HepG2 (cell line): Measurements from ENCODE around the gene PLEKHH1. TPM values are rescaled to one million over a fixed set of nuclear protein-coding genes. Genes with fewer than 3 reads are reported as not detected.

ENCODE experiments used
- ATAC-seq: fragments of 200-7000 bp; cut with Tn5 transposase; 3 replicates; pipeline ENCODE4 v1.9.1; 2020; ENCODE audit warnings: mild to moderate bottlenecking, moderate library complexity
- BruUV-seq: library from RNA; stranded (reverse); fragments of 400-500 nt; replicated peaks from 2 replicates; lab custom pipeline; 2021; lab: Mats Ljungman, UMichigan
- CTCF ChIA-PET: fragments of 300-600 bp; formaldehyde crosslinking; extraction: SDS; loops from one replicate; lab custom pipeline; 2021; ENCODE audit warnings: low total read pairs, inconsistent platforms, low intra/inter-chr PET ratio; lab: Yijun Ruan, JAX
- POLR2A ChIA-PET: fragments of 350-600 bp; sonication (Branson Sonifier 250); formaldehyde crosslinking; loops from one replicate; lab custom pipeline; 2020; ENCODE audit warnings: antibody characterized with exemption, inconsistent platforms; lab: Yijun Ruan, JAX
- DNase-seq: peaks from one replicate; pipeline ENCODE4 v3.0.0-alpha.2; 2015; ENCODE audit warnings: low spot score
- FAIRE-seq: peaks from 3 replicates; lab custom pipeline; 2011; peaks lifted over from hg19 to GRCh38; lab: Jason Lieb, UNC
- H2AFZ ChIP-seq: one replicate; pipeline ENCODE4 v1.6.1; 2011; ENCODE audit warnings: low read length, inconsistent platforms
- H3K27ac ChIP-seq: fragments of 300-600 bp; 3 replicates; pipeline ENCODE4 v1.8.0; 2011; ENCODE audit warnings: mixed run types, mild to moderate bottlenecking, mixed read lengths, low read length, inconsistent platforms; ENCODE audit not compliant: insufficient read depth; ENCODE audit errors: extremely low read length
- H3K27me3 ChIP-seq, 2 experiments: fragments of 200-600 bp in 1 of 2; 2 replicates in 1 of 2; 3 replicates in 1 of 2; pipeline versions ENCODE4 v1.6.0 to v1.8.0; 2011; ENCODE audit warnings: low read length in 2 of 2, mild to moderate bottlenecking in 2 of 2, moderate library complexity in 2 of 2, inconsistent platforms in 1 of 2; ENCODE audit not compliant: insufficient read depth in 2 of 2, control insufficient read depth in 1 of 2
- H3K36me3 ChIP-seq, 2 experiments: fragments of 200-600 bp in 1 of 2; replicated peaks in 1 of 2; 2 replicates in 1 of 2; 3 replicates in 1 of 2; pipeline versions ENCODE4 v1.5.1 to v1.8.0; 2011; ENCODE audit warnings: low read length in 2 of 2, inconsistent platforms in 1 of 2; ENCODE audit not compliant: insufficient read depth in 2 of 2, control insufficient read depth in 1 of 2
- H3K4me1 ChIP-seq: 2 replicates; pipeline ENCODE4 v1.5.1; 2012; ENCODE audit warnings: low read length, inconsistent platforms; ENCODE audit not compliant: insufficient read depth
- H3K4me2 ChIP-seq: 2 replicates; pipeline ENCODE4 v1.6.0; 2011; ENCODE audit warnings: low read depth, low read length, inconsistent platforms
- H3K4me3 ChIP-seq, 3 experiments: fragments of 200-600 bp in 1 of 3; sonication (generic), shearing (Covaris generic) in 1 of 3; replicated peaks in 1 of 3; 2 replicates each; pipeline ENCODE4 v1.5.1; 2011 to 2016; ENCODE audit warnings: low read length in 3 of 3, inconsistent platforms in 2 of 3, low read depth in 2 of 3, mild to moderate bottlenecking in 2 of 3, control low read depth in 1 of 3, mixed read lengths in 1 of 3; ENCODE audit not compliant: insufficient read depth in 1 of 3
- H3K79me2 ChIP-seq: one replicate; pipeline ENCODE4 v1.6.1; 2011; ENCODE audit warnings: low read length, inconsistent platforms; ENCODE audit not compliant: insufficient read depth
- H3K9ac ChIP-seq: 2 replicates; pipeline ENCODE4 v1.6.0; 2011; ENCODE audit warnings: mild to moderate bottlenecking, low read depth, low read length, inconsistent platforms; ENCODE audit not compliant: insufficient read depth
- H3K9me3 ChIP-seq: 2 replicates; pipeline ENCODE4 v1.5.1; 2012; ENCODE audit warnings: mild to moderate bottlenecking, low read length
- H4K20me1 ChIP-seq: 2 replicates; pipeline ENCODE4 v1.6.0; 2011; ENCODE audit warnings: inconsistent platforms, mild to moderate bottlenecking, low read length, moderate library complexity; ENCODE audit not compliant: insufficient read depth
- CEBPB ChIP-seq: IDR thresholded peaks from 2 replicates; pipeline ENCODE4 v1.6.1; 2011; ENCODE audit warnings: low read depth, low read length, improper control_type of control experiment, borderline replicate concordance
- CSRNP1 ChIP-seq: sonication (generic); formaldehyde crosslinking; IDR thresholded peaks from 2 replicates; pipeline ENCODE4 v1.8.1; 2023; ENCODE audit warnings: mild to moderate bottlenecking, missing genetic modification reagents
- EED ChIP-seq: sonication (generic); formaldehyde crosslinking; IDR thresholded peaks from 2 replicates; pipeline ENCODE4 v1.5.0; 2020; ENCODE audit warnings: mild to moderate bottlenecking, missing genetic modification reagents
- MAF1 ChIP-seq: sonication (generic); formaldehyde crosslinking; IDR thresholded peaks from 2 replicates; pipeline ENCODE4 v1.5.0; 2020; ENCODE audit warnings: missing genetic modification reagents, borderline replicate concordance
- NPAS2 ChIP-seq: sonication (generic); formaldehyde crosslinking; IDR thresholded peaks from 2 replicates; pipeline ENCODE4 v1.8.0; 2022; ENCODE audit warnings: mild to moderate bottlenecking, missing genetic modification reagents, borderline replicate concordance
- TCF7 ChIP-seq: sonication (generic); IDR thresholded peaks from 2 replicates; pipeline ENCODE4 v1.6.1; 2016; ENCODE audit warnings: antibody characterized with exemption, low read depth
- TEAD2 ChIP-seq: sonication (generic); formaldehyde crosslinking; IDR thresholded peaks from 2 replicates; pipeline ENCODE4 v1.9.0; 2021; ENCODE audit warnings: missing genetic modification reagents
- UBTF ChIP-seq: sonication (generic); formaldehyde crosslinking; IDR thresholded peaks from 2 replicates; pipeline ENCODE4 v1.4.0; 2020; ENCODE audit warnings: mild to moderate bottlenecking, missing genetic modification reagents
- ZBTB25 ChIP-seq: IDR thresholded peaks from 2 replicates; pipeline ENCODE4 v1.6.1; 2018; ENCODE audit warnings: missing genetic modification reagents
- ZNF460 ChIP-seq: sonication (generic); formaldehyde crosslinking; IDR thresholded peaks from 2 replicates; pipeline ENCODE4 v1.5.1; 2020; ENCODE audit warnings: missing genetic modification reagents, mild to moderate bottlenecking, borderline replicate concordance
- ZNF570 ChIP-seq: sonication (generic); formaldehyde crosslinking; IDR thresholded peaks from 2 replicates; pipeline ENCODE4 v1.4.0; 2020; ENCODE audit warnings: mild to moderate bottlenecking, missing genetic modification reagents, borderline replicate concordance
- ZNF704 ChIP-seq: sonication (generic); formaldehyde crosslinking; IDR thresholded peaks from 2 replicates; pipeline ENCODE4 v1.8.1; 2023; ENCODE audit warnings: mild to moderate bottlenecking, inconsistent platforms, moderate library complexity, missing genetic modification reagents, borderline replicate concordance
- ZNF776 ChIP-seq: sonication (generic); formaldehyde crosslinking; IDR thresholded peaks from 2 replicates; pipeline ENCODE4 v1.4.0; 2020; ENCODE audit warnings: mild to moderate bottlenecking, missing genetic modification reagents
- WGBS: methylation state at CpG from one replicate; pipeline ENCODE4 v1.1.6; 2017; ENCODE audit warnings: low lambda C conversion rate; 5-methylcytosine and 5-hydroxymethylcytosine counted together
- in situ Hi-C: cut with HindIII; loops from 2 replicates; pipeline ENCODE4 v1.10.0; 2017; ENCODE audit warnings: low pct_unique_long_range_greater_than_20kb; ENCODE audit not compliant: extremely low pct_ligation_motif_present
- intact Hi-C: fragments of 100-400 bp; cut with micrococcal nuclease; formaldehyde crosslinking; loops from one replicate; pipeline ENCODE4 v1.10.0; 2022; ENCODE audit not compliant: unreplicated experiment
- polyA plus RNA-seq, 8 experiments: library from polyadenylated mRNA; depleted of rRNA in 3 of 8; stranded (reverse) in 7 of 8; unstranded in 1 of 8; fragments of >200 nt; fragmentation: Illumina TruSeq in 4 of 8; extraction: Trizol in 4 of 8; gene quantifications; 2 replicates each; pipeline versions ENCODE4 v1.2.1 to v1.2.3, GENCODE V29; 2011 to 2016; ENCODE audit warnings: low read depth in 4 of 8, missing spikeins in 1 of 8, mixed read lengths in 1 of 8; ENCODE audit not compliant: insufficient read depth in 1 of 8
- total RNA-seq, 5 experiments: library from RNA; depleted of rRNA; stranded (reverse); fragments of >200 nt; fragmentation: Illumina TruSeq; extraction: Trizol; gene quantifications; 2 replicates each; pipeline ENCODE4 v1.2.3, GENCODE V29; 2016; ENCODE audit warnings: low read depth in 1 of 5
- TF ChIP-seq, protein P1 (sequence below): sonication (generic); formaldehyde crosslinking; IDR thresholded peaks from 2 replicates; pipeline ENCODE4 v1.5.0; 2020; ENCODE audit warnings: missing genetic modification reagents

Gene PLEKHH1
- total and polyA plus RNA-seq, 2 of the 13 experiments (the other 11 are each of a cell fraction or from before 2014, with no cell fraction given), result 8.6 to 15.8 TPM

DNA sequence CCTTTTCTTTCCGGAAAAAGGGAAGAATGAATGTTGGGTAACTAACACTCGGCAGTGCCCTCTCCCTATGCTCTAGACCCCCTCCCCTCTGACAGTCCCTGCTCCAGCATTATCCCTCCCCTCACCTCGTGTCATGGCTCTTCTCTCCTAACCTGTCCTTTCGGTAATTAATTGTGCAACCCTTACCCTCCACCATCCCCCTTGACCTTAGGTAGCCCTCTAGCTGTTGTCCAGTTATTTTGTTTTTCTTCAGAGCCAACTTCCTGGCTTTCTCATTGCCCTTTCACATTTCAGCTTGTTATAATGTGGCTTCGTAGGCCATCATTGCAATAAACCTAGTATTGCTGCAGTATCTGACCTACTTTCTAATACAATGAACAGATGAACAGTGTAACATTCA is 97.8 kb downstream of the PLEKHH1 start (continued):
- TF ChIP-seq TCF7 (no peak), MAF1 (CRISPR knock-in tag) (no peak), ZNF704 (CRISPR knock-in tag) (no peak), ZNF776 (no peak), EED (CRISPR knock-in tag) (no peak)
- TF ChIP-seq, protein P1, sequence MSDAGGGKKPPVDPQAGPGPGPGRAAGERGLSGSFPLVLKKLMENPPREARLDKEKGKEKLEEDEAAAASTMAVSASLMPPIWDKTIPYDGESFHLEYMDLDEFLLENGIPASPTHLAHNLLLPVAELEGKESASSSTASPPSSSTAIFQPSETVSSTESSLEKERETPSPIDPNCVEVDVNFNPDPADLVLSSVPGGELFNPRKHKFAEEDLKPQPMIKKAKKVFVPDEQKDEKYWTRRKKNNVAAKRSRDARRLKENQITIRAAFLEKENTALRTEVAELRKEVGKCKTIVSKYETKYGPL, result no peak

DNA sequence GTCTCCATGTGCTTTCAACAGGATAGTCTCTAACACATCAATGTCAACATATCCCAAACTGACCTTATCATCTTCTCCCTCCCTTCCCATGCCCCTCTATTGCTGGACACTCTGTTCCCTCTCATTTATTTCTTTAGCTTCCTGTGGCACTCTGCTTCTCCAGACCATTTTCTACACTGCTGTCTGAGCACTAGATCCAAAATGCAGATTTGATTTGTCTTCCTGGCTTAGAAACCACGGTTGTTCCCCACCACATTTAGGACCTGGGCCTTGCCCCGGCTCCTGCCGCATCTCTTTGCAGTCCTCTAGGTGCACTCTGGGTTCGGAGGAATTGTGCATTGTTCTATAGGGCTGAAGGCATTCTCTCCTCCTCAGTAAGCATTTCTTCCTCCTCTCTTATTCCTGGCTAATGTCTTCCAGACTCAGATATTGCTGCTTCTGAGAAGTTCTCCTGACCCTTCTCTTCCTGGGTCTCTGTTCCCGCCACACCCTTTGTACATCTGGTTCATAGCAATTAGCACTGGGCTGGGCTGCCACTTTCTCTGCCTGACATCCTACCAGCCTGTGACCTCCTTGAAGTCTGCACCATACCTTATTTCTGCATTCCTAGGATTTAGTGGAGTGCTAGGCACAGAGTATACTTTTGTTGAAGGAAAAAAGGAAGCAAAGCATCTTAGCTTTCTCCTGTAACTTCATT is 100.5 kb downstream of the PLEKHH1 start:
- H3K4me2 ChIP-seq, result no peak overlapping the region
- no peak overlapping the region for H2AFZ ChIP-seq
- 89% methylated on average over 5 of the region's 5 CpGs for WGBS
- BruUV-seq, result no TSS peak
- DNase-seq, result no peak
- no peak overlapping the region for H3K9ac ChIP-seq
- H3K79me2 ChIP-seq, result no peaks in the 10 kb centered on the region
- H3K27ac ChIP-seq, result no peak overlapping the region
- peaks cover 3 to 8% of the 10 kb centered on the region in 2 experiments; a peak in 1 of 5 replicates for H3K36me3 ChIP-seq
- FAIRE-seq, result no peak
- CTCF ChIA-PET, result no interaction called here
- ATAC-seq, result no peak
- no peaks in the 10 kb centered on the region for H3K27me3 ChIP-seq
- in situ Hi-C loops, result no loop called here
- no peaks in the 10 kb centered on the region for H3K9me3 ChIP-seq
- POLR2A ChIA-PET, result no interaction called here
- H3K4me1 ChIP-seq, result peaks cover 24% of the 10 kb centered on the region
- H3K4me3 ChIP-seq, result no peak overlapping the region
- intact Hi-C loops, result no loop called here
- no peaks in the 10 kb centered on the region for H4K20me1 ChIP-seq
- no peak for TF ChIP-seq ZBTB25 (CRISPR knock-in tag)
- no peak for TF ChIP-seq CSRNP1
- TF ChIP-seq ZNF570 (CRISPR knock-in tag), result no peak
- no peak for TF ChIP-seq ZNF460 (CRISPR knock-in tag)
- TF ChIP-seq TEAD2 (CRISPR knock-in tag), result no peak
- no peak for TF ChIP-seq CEBPB
- TF ChIP-seq NPAS2 (CRISPR knock-in tag), result no peak
- TF ChIP-seq UBTF (CRISPR knock-in tag), result no peak
